Neural cell (in vitro differentiated cells): Measurements from ENCODE around the gene KCNIP3. TPM values are rescaled to one million over a fixed set of nuclear protein-coding genes. Genes with fewer than 3 reads are reported as not detected.

Experiments
- H2AFZ ChIP-seq: fragments of 200-600, 300-800 bp; sonication (generic), shearing (Covaris generic); 2 replicates; pipeline ENCODE4 v1.6.0; 2014; ENCODE audit warnings: low read depth, mild to moderate bottlenecking, antibody characterized with exemption, low read length, moderate library complexity
- H3F3A ChIP-seq: fragments of 200-600 bp; shearing (Covaris generic); 2 replicates; pipeline ENCODE4 v1.6.1; 2016; ENCODE audit warnings: mild to moderate bottlenecking, moderate library complexity, mixed read lengths, antibody characterized with exemption, low read length; ENCODE audit not compliant: insufficient read depth, poor library complexity, severe bottlenecking
- H3K27ac ChIP-seq: fragments of 200-600, 300-800 bp; sonication (generic), shearing (Covaris generic); 2 replicates; pipeline ENCODE4 v1.5.1; 2014; ENCODE audit warnings: mild to moderate bottlenecking, low read length, moderate library complexity
- H3K27me3 ChIP-seq: fragments of 300-800, 200-600 bp; sonication (generic), shearing (Covaris generic); 2 replicates; pipeline ENCODE4 v1.6.0; 2014; ENCODE audit warnings: mild to moderate bottlenecking, low read depth, low read length, moderate library complexity; ENCODE audit not compliant: insufficient read depth
- H3K36me3 ChIP-seq: fragments of 300-800, 200-600 bp; sonication (generic), shearing (Covaris generic); 2 replicates; pipeline ENCODE4 v1.5.1; 2014; ENCODE audit warnings: mild to moderate bottlenecking, antibody characterized with exemption, low read length, moderate library complexity; ENCODE audit not compliant: insufficient read depth
- H3K4me2 ChIP-seq: fragments of 300-800, 200-600 bp; sonication (generic), shearing (Covaris generic); 2 replicates; pipeline ENCODE4 v1.6.0; 2014; ENCODE audit warnings: mild to moderate bottlenecking, low read length
- H3K4me3 ChIP-seq: fragments of 300-800, 200-600 bp; sonication (generic), shearing (Covaris generic); 2 replicates; pipeline ENCODE4 v1.5.1; 2014; ENCODE audit warnings: mild to moderate bottlenecking, low read length, moderate library complexity
- H3K79me2 ChIP-seq: fragments of 200-600 bp; shearing (Covaris generic); replicated peaks from 2 replicates; pipeline ENCODE4 v1.6.0; 2014; ENCODE audit warnings: mild to moderate bottlenecking, low read length, moderate library complexity; ENCODE audit not compliant: insufficient read depth
- H3K9ac ChIP-seq: fragments of 300-800, 200-600 bp; sonication (generic), shearing (Covaris generic); 2 replicates; pipeline ENCODE4 v1.6.1; 2016; ENCODE audit warnings: mild to moderate bottlenecking, low read length, mixed read lengths
- H3K9me2 ChIP-seq: fragments of 200-600 bp; shearing (Covaris generic); 2 replicates; pipeline ENCODE4 v1.6.1; 2016; ENCODE audit warnings: mild to moderate bottlenecking, low read length, mixed read lengths; ENCODE audit not compliant: insufficient read depth
- H3K9me3 ChIP-seq: fragments of 200-600, 300-800 bp; sonication (generic), shearing (Covaris generic); 2 replicates; pipeline ENCODE4 v1.6.1; 2016; ENCODE audit warnings: mild to moderate bottlenecking, mixed run types, low read length, moderate library complexity, mixed read lengths
- H4K20me1 ChIP-seq: fragments of 200-600 bp; shearing (Covaris generic); 2 replicates; pipeline ENCODE4 v1.6.1; 2016; ENCODE audit warnings: mild to moderate bottlenecking, mixed run types; ENCODE audit not compliant: insufficient read depth
- EP300 ChIP-seq: fragments of 450-650 bp; conservative IDR thresholded peaks from 2 replicates; pipeline ENCODE4 v1.6.1; 2014; ENCODE audit warnings: antibody characterized with exemption, mild to moderate bottlenecking, moderate library complexity; ENCODE audit not compliant: poor library complexity, severe bottlenecking
- EZH2 ChIP-seq: fragments of 200-600, 300-800 bp; shearing (Covaris generic), sonication (generic); IDR thresholded peaks from 2 replicates; pipeline ENCODE4 v1.6.1; 2014; ENCODE audit warnings: antibody characterized with exemption, low read length, borderline replicate concordance, mild to moderate bottlenecking; ENCODE audit not compliant: insufficient read depth, poor library complexity, severe bottlenecking
- MXI1 ChIP-seq: fragments of 450-650 bp; conservative IDR thresholded peaks from 2 replicates; pipeline ENCODE4 v1.6.1; 2014; ENCODE audit warnings: antibody characterized with exemption, mild to moderate bottlenecking; ENCODE audit not compliant: poor library complexity, severe bottlenecking
- POLR2AphosphoS5 ChIP-seq: IDR thresholded peaks from 2 replicates; pipeline ENCODE4 v1.6.1; 2012
- RAD21 ChIP-seq: fragments of 450-650 bp; conservative IDR thresholded peaks from 2 replicates; pipeline ENCODE4 v1.6.1; 2014; ENCODE audit warnings: antibody characterized with exemption, mild to moderate bottlenecking, moderate library complexity
- SMC3 ChIP-seq: fragments of 450-650 bp; conservative IDR thresholded peaks from 2 replicates; pipeline ENCODE4 v1.6.1; 2014; ENCODE audit warnings: antibody characterized with exemption, mild to moderate bottlenecking, moderate library complexity; ENCODE audit not compliant: poor library complexity
- TAF1 ChIP-seq: IDR thresholded peaks from 2 replicates; pipeline ENCODE4 v1.6.1; 2012; ENCODE audit warnings: low read depth
- polyA plus RNA-seq: library from polyadenylated mRNA; depleted of rRNA; stranded (reverse); fragments of >200 nt; gene quantifications from 2 replicates; pipeline ENCODE4 v1.2.3, GENCODE V29; 2014
- TF ChIP-seq, protein P1 (sequence below): fragments of 450-650 bp; IDR thresholded peaks from 2 replicates; pipeline ENCODE4 v1.5.1; 2014; ENCODE audit warnings: antibody characterized with exemption, mild to moderate bottlenecking, moderate library complexity; ENCODE audit not compliant: poor library complexity, severe bottlenecking
- TF ChIP-seq, protein P2 (sequence below): IDR thresholded peaks from 2 replicates; pipeline ENCODE4 v1.6.1; 2012; ENCODE audit warnings: borderline replicate concordance

KCNIP3 gene
- polyA plus RNA-seq, 1 donor from 2014 or later = not detected

DNA sequence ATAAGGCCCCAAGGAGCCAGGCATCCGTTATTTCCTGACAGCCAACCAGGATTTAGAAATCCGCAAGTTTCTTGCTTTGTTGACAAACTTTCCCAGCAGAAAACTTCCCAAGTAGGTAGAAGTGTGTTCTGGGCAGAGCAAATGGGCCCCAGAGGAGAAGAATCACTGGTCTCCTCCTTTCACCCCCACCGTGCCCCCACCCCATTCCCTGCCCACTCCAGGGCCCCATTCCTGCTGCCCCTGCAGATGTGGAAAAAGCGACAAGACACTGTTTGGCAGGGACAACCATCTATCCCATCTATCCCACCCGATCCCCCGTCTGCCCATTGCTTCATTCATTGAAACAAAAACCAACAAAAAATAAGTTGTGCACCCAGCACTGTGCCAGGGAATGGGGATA, 95.2 kb downstream of the KCNIP3 start:
- no peak overlapping the region for H3K9ac ChIP-seq
- no peaks in the 10 kb centered on the region for H3K36me3 ChIP-seq
- no peaks in the 10 kb centered on the region for H3K79me2 ChIP-seq
- no peak overlapping the region for H3K4me2 ChIP-seq
- H3K4me3 ChIP-seq = no peak overlapping the region
- no peak overlapping the region for H2AFZ ChIP-seq
- H3K27ac ChIP-seq = no peak overlapping the region
- H3K9me2 ChIP-seq = no peaks in the 10 kb centered on the region
- H3F3A ChIP-seq = no peaks in the 10 kb centered on the region
- H3K9me3 ChIP-seq = no peaks in the 10 kb centered on the region
- H4K20me1 ChIP-seq = no peaks in the 10 kb centered on the region
- TF ChIP-seq, protein P1, sequence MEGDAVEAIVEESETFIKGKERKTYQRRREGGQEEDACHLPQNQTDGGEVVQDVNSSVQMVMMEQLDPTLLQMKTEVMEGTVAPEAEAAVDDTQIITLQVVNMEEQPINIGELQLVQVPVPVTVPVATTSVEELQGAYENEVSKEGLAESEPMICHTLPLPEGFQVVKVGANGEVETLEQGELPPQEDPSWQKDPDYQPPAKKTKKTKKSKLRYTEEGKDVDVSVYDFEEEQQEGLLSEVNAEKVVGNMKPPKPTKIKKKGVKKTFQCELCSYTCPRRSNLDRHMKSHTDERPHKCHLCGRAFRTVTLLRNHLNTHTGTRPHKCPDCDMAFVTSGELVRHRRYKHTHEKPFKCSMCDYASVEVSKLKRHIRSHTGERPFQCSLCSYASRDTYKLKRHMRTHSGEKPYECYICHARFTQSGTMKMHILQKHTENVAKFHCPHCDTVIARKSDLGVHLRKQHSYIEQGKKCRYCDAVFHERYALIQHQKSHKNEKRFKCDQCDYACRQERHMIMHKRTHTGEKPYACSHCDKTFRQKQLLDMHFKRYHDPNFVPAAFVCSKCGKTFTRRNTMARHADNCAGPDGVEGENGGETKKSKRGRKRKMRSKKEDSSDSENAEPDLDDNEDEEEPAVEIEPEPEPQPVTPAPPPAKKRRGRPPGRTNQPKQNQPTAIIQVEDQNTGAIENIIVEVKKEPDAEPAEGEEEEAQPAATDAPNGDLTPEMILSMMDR = no peak
- TF ChIP-seq RAD21 = no peak
- no peak for TF ChIP-seq POLR2AphosphoS5
- no peak for TF ChIP-seq MXI1
- TF ChIP-seq, protein P2, sequence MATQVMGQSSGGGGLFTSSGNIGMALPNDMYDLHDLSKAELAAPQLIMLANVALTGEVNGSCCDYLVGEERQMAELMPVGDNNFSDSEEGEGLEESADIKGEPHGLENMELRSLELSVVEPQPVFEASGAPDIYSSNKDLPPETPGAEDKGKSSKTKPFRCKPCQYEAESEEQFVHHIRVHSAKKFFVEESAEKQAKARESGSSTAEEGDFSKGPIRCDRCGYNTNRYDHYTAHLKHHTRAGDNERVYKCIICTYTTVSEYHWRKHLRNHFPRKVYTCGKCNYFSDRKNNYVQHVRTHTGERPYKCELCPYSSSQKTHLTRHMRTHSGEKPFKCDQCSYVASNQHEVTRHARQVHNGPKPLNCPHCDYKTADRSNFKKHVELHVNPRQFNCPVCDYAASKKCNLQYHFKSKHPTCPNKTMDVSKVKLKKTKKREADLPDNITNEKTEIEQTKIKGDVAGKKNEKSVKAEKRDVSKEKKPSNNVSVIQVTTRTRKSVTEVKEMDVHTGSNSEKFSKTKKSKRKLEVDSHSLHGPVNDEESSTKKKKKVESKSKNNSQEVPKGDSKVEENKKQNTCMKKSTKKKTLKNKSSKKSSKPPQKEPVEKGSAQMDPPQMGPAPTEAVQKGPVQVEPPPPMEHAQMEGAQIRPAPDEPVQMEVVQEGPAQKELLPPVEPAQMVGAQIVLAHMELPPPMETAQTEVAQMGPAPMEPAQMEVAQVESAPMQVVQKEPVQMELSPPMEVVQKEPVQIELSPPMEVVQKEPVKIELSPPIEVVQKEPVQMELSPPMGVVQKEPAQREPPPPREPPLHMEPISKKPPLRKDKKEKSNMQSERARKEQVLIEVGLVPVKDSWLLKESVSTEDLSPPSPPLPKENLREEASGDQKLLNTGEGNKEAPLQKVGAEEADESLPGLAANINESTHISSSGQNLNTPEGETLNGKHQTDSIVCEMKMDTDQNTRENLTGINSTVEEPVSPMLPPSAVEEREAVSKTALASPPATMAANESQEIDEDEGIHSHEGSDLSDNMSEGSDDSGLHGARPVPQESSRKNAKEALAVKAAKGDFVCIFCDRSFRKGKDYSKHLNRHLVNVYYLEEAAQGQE = no peak
- no peak for TF ChIP-seq TAF1
- TF ChIP-seq EP300 = no peak
- no peak for TF ChIP-seq SMC3
- TF ChIP-seq EZH2 = no peak
- no peaks in the 10 kb centered on the region for H3K27me3 ChIP-seq

DNA sequence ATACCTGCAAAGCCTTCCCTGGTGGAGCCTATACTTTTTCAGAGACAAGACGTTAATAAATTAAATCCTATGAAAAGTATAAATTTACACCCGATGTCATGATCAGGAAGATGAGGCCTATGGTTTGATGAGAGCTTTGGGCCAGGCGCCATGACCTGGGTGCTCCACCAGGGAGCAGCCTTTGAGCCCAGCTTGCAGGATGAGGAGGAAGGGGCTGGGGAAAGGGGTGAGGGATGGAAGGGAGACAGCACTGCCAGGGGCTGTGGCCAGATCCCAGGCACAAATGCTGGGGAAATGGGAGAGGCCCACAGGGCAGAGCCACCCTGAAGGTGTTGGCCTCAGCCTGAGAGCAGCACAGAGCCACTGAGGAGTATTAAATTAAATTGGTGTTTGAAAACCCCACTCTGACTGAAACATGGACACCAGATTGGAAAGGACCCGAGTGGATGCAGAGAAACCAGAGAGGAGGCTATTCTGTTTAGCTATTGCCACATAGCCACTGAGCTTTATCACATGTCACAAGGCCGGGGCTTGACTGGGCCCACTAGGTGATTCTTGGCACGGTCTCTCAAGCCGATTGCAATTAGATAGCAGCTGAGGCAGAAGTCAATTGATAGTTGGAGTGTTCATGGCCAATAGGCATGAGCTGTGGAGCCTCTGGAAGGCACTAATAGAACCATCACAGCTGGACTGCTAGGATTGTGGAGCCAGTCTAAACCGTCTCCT, 95.7 kb downstream of the KCNIP3 start:
- H3K36me3 ChIP-seq = no peaks in the 10 kb centered on the region
- no peak overlapping the region for H3K4me3 ChIP-seq
- TF ChIP-seq POLR2AphosphoS5 (no peak), EZH2 (no peak), SMC3 (no peak), RAD21 (no peak), TAF1 (no peak)
- TF ChIP-seq, protein P1 = no peak
- no peaks in the 10 kb centered on the region for H3K9me2 ChIP-seq
- H3K27me3 ChIP-seq = no peaks in the 10 kb centered on the region
- H2AFZ ChIP-seq = no peak overlapping the region
- H3K79me2 ChIP-seq = no peaks in the 10 kb centered on the region
- H3K9me3 ChIP-seq = no peaks in the 10 kb centered on the region
- H3F3A ChIP-seq = no peaks in the 10 kb centered on the region
- H3K9ac ChIP-seq = no peak overlapping the region
- H4K20me1 ChIP-seq = no peaks in the 10 kb centered on the region
- H3K27ac ChIP-seq = no peak overlapping the region
- H3K4me2 ChIP-seq = no peak overlapping the region
